GM12873 (cell line): Measurements from ENCODE around the gene KDM4B.

ENCODE experiments used
- TF ChIP-seq, protein P1 (sequence below): IDR thresholded peaks from 2 replicates; pipeline ENCODE4 v1.5.1; 2012; ENCODE audit warnings: low read depth, mild to moderate bottlenecking, moderate library complexity, low read length, control low read depth; ENCODE audit not compliant: insufficient read depth; ENCODE audit errors: missing control alignments

The KDM4B gene

DNA sequence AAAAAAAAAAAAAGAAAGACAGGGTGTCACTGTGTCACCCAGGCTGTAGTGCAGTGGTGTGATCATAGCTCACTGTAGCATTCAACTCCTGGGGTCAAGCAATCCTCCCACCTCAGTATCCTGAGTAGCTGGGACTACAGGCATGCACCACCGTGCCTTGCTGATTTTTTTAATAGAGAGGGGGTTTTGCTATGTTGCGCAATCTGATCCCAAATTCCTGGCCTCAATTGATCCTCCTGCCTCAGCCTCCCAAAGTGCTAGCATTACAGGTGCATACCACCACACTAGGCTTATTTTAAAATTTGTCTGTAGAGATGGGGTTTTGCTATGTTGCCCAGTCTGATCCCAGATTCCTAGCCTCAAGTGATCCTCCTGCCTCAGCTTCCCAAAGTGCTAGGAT is 212.4 kb downstream of the KDM4B start:
- TF ChIP-seq, protein P1, sequence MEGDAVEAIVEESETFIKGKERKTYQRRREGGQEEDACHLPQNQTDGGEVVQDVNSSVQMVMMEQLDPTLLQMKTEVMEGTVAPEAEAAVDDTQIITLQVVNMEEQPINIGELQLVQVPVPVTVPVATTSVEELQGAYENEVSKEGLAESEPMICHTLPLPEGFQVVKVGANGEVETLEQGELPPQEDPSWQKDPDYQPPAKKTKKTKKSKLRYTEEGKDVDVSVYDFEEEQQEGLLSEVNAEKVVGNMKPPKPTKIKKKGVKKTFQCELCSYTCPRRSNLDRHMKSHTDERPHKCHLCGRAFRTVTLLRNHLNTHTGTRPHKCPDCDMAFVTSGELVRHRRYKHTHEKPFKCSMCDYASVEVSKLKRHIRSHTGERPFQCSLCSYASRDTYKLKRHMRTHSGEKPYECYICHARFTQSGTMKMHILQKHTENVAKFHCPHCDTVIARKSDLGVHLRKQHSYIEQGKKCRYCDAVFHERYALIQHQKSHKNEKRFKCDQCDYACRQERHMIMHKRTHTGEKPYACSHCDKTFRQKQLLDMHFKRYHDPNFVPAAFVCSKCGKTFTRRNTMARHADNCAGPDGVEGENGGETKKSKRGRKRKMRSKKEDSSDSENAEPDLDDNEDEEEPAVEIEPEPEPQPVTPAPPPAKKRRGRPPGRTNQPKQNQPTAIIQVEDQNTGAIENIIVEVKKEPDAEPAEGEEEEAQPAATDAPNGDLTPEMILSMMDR: no peak

DNA sequence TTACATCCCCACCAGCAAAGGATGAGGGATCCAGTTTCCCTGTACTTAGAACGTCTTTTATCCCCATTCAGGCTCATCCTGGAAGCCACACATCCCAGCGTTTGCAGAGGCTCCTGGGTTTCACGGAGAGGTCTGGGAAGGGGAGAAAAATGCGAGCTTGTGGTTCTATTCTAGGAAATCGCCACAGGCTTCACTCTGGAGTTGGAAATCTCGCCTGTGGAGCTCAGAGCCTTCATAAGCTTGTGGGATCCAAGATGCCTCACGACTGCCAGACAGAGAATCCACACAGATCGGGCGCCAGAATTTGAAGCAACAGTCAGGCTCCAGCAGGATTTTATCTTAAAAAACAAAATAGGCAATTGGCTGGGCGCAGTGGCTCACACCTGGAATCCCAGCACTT is 213.8 kb downstream of the KDM4B start:
- TF ChIP-seq, protein P1: no peak

DNA sequence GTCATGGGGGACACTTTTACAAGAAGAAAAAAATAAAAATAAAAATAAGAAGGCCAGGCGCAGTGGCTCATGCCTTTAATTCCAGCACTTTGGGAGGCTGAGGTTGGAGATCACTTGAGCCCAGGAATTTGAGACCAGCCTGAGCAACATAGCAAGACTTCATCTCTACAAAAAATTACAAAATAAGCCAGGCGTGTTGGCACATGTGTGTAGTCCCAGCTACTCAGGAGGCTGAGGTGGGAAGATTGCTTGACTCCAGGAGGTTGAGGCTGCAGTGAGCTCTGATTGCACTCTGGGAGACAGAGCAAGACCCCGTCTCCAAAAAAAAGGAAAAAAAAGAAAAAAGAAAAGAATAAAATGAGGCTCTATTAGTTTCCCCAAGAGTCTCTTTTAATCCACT is 214.7 kb downstream of the KDM4B start:
- TF ChIP-seq, protein P1: no peak

DNA sequence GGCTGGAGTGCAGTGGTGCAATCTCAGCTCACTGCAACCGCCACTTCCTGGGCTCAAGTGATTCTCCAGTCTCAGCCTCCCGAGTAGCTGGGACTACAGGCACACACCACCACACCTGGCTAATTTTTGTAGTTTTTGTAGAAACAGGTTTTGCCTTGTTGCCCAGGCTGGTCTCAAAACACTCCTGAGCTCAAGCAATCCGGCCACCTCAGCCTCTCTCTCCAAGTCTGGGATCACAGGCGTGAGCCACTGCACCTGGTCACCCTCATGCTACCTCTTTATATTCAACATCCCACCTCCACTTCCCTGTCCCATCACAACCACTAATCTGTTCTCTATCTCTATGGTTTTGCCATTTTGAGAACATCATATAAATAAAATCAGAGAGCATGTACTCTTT is 216.0 kb downstream of the KDM4B start:
- TF ChIP-seq, protein P1: no peak

DNA sequence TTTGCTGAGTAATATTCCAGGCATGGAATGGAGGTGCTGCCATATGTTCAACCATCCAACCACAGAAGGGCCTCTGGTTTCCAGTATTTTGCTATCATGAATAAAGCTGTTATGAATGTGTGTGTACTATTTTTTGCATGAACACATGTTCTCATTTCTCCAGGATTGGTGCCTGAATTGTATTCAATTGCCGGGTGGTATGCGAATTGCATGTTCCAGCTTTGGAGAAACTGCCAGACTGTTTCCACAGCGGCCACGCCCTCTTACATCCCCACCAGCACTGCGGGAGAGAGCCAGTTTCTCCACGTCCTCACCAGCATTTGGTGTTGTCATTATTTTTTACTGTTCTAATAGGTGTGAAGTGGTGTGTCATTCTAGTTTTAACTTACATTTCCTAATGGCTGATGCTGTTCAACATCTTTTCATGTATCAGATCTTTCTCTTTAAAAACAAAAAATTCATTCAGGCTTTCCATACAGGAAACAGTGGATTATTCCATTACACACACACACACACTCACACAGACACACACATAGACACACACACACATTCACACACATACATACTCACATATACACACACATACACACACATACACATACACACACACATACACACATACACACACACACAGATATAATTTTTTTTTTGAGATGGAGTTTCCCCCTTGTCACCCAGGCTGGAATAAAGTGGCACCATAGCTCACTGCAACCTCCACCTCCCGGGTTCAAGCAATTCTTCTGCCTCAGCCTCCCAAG is 217.6 kb downstream of the KDM4B start:
- TF ChIP-seq, protein P1: no peak

DNA sequence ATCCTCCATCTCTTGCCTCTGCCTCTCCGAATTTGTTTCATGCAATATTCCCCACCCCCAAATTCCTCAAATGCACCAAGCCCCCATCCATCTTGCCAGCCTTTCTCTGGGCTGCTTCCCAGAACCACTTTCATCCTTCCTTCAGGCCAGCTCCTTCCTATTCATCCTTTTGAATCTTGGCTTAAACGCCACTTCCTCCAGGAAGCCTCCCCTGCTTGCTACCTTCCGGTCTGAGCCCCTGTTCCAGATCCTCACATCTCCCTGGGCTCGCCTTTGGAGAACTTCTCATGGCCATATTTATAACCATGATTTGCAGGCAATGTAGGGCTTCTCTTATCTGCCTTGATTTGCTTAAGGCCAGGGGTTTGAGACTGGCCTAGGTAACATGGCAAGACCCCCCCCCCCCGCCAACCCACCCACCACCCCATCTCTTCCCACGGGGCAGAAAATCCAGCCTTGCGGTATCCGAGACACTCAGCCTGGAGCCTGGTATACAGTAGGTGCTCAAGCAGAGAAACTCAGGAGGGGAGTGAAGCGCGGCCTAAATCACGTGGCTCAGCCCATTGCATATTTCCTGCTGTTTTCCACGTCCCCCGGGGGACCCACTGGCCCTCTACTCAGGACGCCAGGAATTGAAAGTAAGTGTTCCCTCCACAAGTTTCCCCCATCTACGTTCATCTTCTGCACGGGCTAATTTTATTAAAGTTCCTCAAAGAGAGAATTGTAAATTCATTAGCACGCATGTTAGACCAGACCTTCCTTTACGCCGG is 219.8 kb downstream of the KDM4B start:
- TF ChIP-seq, protein P1: no peak

DNA sequence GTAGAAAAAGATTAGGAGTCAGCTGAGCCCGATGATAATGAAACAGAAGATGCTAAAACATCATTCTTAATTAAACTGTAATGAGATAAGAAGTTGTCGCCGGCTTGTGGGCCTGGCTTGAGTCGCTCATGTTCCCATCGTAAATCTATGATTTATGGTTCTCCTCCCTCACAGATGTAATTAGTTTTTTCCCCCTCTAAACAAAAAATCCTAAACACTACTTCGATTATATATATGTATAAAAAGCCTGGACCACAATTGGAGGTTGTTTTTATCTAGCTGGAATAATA is 220.3 kb downstream of the KDM4B start:
- TF ChIP-seq, protein P1: no peak
